ENCODE results near the gene PRKCA.

PRKCA gene

GRCh38 chr17:66518677-66519076, 216.3 kb downstream of the PRKCA start:
- no peak for DNase-seq (ENCODE audit: low read depth)

- DNase-seq (ENCODE audit: low read depth): no peak
Measured at GRCh38 chr17:66519154-66519553, 216.7 kb downstream of the PRKCA start.

- DNase-seq (ENCODE audit: low read depth): no peak
Measured at GRCh38 chr17:66520999-66521398, 218.6 kb downstream of the PRKCA start.

GRCh38 chr17:66522591-66523272, 220.3 kb downstream of the PRKCA start:
- DNase-seq (ENCODE audit: low read depth): no peak

- no peak for DNase-seq (ENCODE audit: low read depth)
Measured at GRCh38 chr17:66523378-66524200, 221.2 kb downstream of the PRKCA start.

GRCh38 chr17:66524877-66525276, 222.5 kb downstream of the PRKCA start:
- no peak for DNase-seq (ENCODE audit: low read depth)

- no peak for DNase-seq (ENCODE audit: low read depth)
Measured at GRCh38 chr17:66525338-66525737, 222.9 kb downstream of the PRKCA start.

GRCh38 chr17:66526827-66527226, 224.4 kb downstream of the PRKCA start:
- no peak for DNase-seq (ENCODE audit: low read depth)

GRCh38 chr17:66527335-66527734, 224.9 kb downstream of the PRKCA start:
- no peak for DNase-seq (ENCODE audit: low read depth)

- no peak for DNase-seq (ENCODE audit: low read depth)
Measured at GRCh38 chr17:66531851-66532295, 229.5 kb downstream of the PRKCA start.

GRCh38 chr17:66533572-66533971, 231.2 kb downstream of the PRKCA start:
- DNase-seq (ENCODE audit: low read depth): no peak

GRCh38 chr17:66533986-66534385, 231.6 kb downstream of the PRKCA start:
- DNase-seq (ENCODE audit: low read depth): no peak

- no peak for DNase-seq (ENCODE audit: low read depth)
Measured at GRCh38 chr17:66535611-66536010, 233.2 kb downstream of the PRKCA start.

- DNase-seq (ENCODE audit: low read depth): no peak
Measured at GRCh38 chr17:66537502-66537901, 235.1 kb downstream of the PRKCA start.

GRCh38 chr17:66538776-66539175, 236.4 kb downstream of the PRKCA start:
- DNase-seq (ENCODE audit: low read depth): no peak

- DNase-seq (ENCODE audit: low read depth): no peak
Measured at GRCh38 chr17:66540131-66540781, 237.8 kb downstream of the PRKCA start.

- no peak for DNase-seq (ENCODE audit: low read depth)
Measured at GRCh38 chr17:66541461-66542128, 239.2 kb downstream of the PRKCA start.

GRCh38 chr17:66542129-66542966, 239.9 kb downstream of the PRKCA start:
- no peak for DNase-seq (ENCODE audit: low read depth)

GRCh38 chr17:66542967-66543520, 240.6 kb downstream of the PRKCA start:
- DNase-seq (ENCODE audit: low read depth): no peak

GRCh38 chr17:66543526-66543925, 241.1 kb downstream of the PRKCA start:
- DNase-seq (ENCODE audit: low read depth): no peak

- no peak for DNase-seq (ENCODE audit: low read depth)
Measured at GRCh38 chr17:66545918-66546317, 243.5 kb downstream of the PRKCA start.
